ENCODE data around the gene OLIG2.

- no peak for TF ChIP-seq CTCF (conservative IDR thresholded peaks at IDR 0.05; ENCODE audit: low read length)
- no peak for TF ChIP-seq EZH2phosphoT487 (IDR thresholded peaks at IDR 0.05; ENCODE audit: borderline replicate concordance, low read depth, low read length)
Measured at GRCh38 chr21:33046455-33046854, 20.7 kb downstream of the OLIG2 start.

Data from OCI-LY7 (cell line).